HG02870 (cell line): ENCODE results near the gene SRP9.
"Not testable (repeated sequence)": the region's sequence is repeated elsewhere in the genome, so short reads cannot be mapped to it uniquely, and the experiment has no call there.

Experiments
- ATAC-seq: cut with Tn5 transposase; IDR thresholded peaks from one replicate; pipeline ENCODE4 v1.9.1; 2021; ENCODE audit warnings: mild to moderate bottlenecking, moderate library complexity; ENCODE audit not compliant: unreplicated experiment

SRP9 gene

GRCh38 chr1:225755671-225756319 lies 21.8 kb upstream of the SRP9 start:
- no peak for ATAC-seq

GRCh38 chr1:225757927-225758656 lies 19.5 kb upstream of the SRP9 start:
- no peak for ATAC-seq

GRCh38 chr1:225759972-225760371 lies 17.7 kb upstream of the SRP9 start:
- ATAC-seq = not testable (repeated sequence)

- no peak for ATAC-seq
Measured at GRCh38 chr1:225760531-225760930, 17.1 kb upstream of the SRP9 start.

- not testable (repeated sequence) for ATAC-seq
Measured at GRCh38 chr1:225761395-225761794, 16.2 kb upstream of the SRP9 start.

GRCh38 chr1:225762002-225762441 lies 15.6 kb upstream of the SRP9 start:
- no peak for ATAC-seq

GRCh38 chr1:225762444-225762843 lies 15.2 kb upstream of the SRP9 start:
- no peak for ATAC-seq

- no peak for ATAC-seq
Measured at GRCh38 chr1:225763716-225764548, 13.7 kb upstream of the SRP9 start.

GRCh38 chr1:225765982-225766674 lies 11.5 kb upstream of the SRP9 start:
- ATAC-seq = no peak

GRCh38 chr1:225766967-225767633 lies 10.5 kb upstream of the SRP9 start:
- ATAC-seq = no peak

- ATAC-seq = no peak
Measured at GRCh38 chr1:225767634-225768540, 9.7 kb upstream of the SRP9 start.

- ATAC-seq = no peak
Measured at GRCh38 chr1:225768662-225769426, 8.8 kb upstream of the SRP9 start.

- no peak for ATAC-seq
Measured at GRCh38 chr1:225769687-225770086, 7.9 kb upstream of the SRP9 start.

- ATAC-seq = no peak
Measured at GRCh38 chr1:225770561-225771248, 6.9 kb upstream of the SRP9 start.

- no peak for ATAC-seq
Measured at GRCh38 chr1:225771661-225772322, 5.8 kb upstream of the SRP9 start.

GRCh38 chr1:225772323-225772768 lies 5.3 kb upstream of the SRP9 start:
- ATAC-seq = peak; percentile 63

- no peak for ATAC-seq
Measured at GRCh38 chr1:225772848-225773247, 4.8 kb upstream of the SRP9 start.
